HCT116 (cell line): ENCODE results near the gene GRIK2.

Experiments used
- CEBPB ChIP-seq: IDR thresholded peaks from 2 replicates; pipeline ENCODE4 v1.6.1; 2012; ENCODE audit warnings: low read depth
- ELF1 ChIP-seq: IDR thresholded peaks from 2 replicates; pipeline ENCODE4 v1.6.1; 2012; ENCODE audit warnings: low read depth, borderline replicate concordance
- EZH2phosphoT487 ChIP-seq: fragments of 200-600 bp; IDR thresholded peaks from 2 replicates; pipeline ENCODE4 v1.6.1; 2018; ENCODE audit warnings: antibody characterized with exemption, borderline replicate concordance
- JUND ChIP-seq: IDR thresholded peaks from 2 replicates; pipeline ENCODE4 v1.6.1; 2012
- POLR2A ChIP-seq: IDR thresholded peaks from 2 replicates; pipeline ENCODE4 v1.7.0; 2011; ENCODE audit warnings: borderline replicate concordance; ENCODE audit not compliant: insufficient read depth, insufficient read length; ENCODE audit errors: extremely low read depth
- POLR2AphosphoS5 ChIP-seq: IDR thresholded peaks from 2 replicates; pipeline ENCODE4 v1.6.1; 2011; ENCODE audit warnings: mild to moderate bottlenecking, low read depth, low read length, moderate library complexity
- RAD21 ChIP-seq: IDR thresholded peaks from 2 replicates; pipeline ENCODE4 v1.6.1; 2012; ENCODE audit warnings: low read depth, mild to moderate bottlenecking
- SIN3A ChIP-seq: IDR thresholded peaks from 2 replicates; pipeline ENCODE4 v1.6.1; 2012; ENCODE audit warnings: low read depth
- TCF7L2 ChIP-seq: IDR thresholded peaks from 2 replicates; pipeline ENCODE4 v1.7.0; 2011; ENCODE audit warnings: borderline replicate concordance, inconsistent platforms; ENCODE audit not compliant: insufficient read depth, insufficient read length; ENCODE audit errors: extremely low read depth
- TF ChIP-seq, protein P1 (sequence below), 3 experiments: fragments of 200-600 bp in 1 of 3; sonication (generic) in 1 of 3; IDR thresholded peaks in 2 of 3; conservative IDR thresholded peaks in 1 of 3; 2 replicates each; pipeline ENCODE4 v1.5.1; 2012 to 2017; ENCODE audit warnings: low read depth in 2 of 3, low read length in 2 of 3, antibody characterized with exemption in 1 of 3, borderline replicate concordance in 1 of 3, control low read depth in 1 of 3, mild to moderate bottlenecking in 1 of 3, mixed read lengths in 1 of 3, mixed run types in 1 of 3, moderate library complexity in 1 of 3; ENCODE audit not compliant: insufficient read depth in 1 of 3
- TF ChIP-seq, protein P2 (sequence below): IDR thresholded peaks from 2 replicates; pipeline ENCODE4 v1.6.1; 2012; ENCODE audit warnings: low read depth
- TF ChIP-seq, protein P3 (sequence below): IDR thresholded peaks from 2 replicates; pipeline ENCODE4 v1.6.1; 2011; ENCODE audit warnings: mild to moderate bottlenecking, low read length, moderate library complexity; ENCODE audit not compliant: insufficient replicate concordance; ENCODE audit errors: extremely low read depth

DNA sequence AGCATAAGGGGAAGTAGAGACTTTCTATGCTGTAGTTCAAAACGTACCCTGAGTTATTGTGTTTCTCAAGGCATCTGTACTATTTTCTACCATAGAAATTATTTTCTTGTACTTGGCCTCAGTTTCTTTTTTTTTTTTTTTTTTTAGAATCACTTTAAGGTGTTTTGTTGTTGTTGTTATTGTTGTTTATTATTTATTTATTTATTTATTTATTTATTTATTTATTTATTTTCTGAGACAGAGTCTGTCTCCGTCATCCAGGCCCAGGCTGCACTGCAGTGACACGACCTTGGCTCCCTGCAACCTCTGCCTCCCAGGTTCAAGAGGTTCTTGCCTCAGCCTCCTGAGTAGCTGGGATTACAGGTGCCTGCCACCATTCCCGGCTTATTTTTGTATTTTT lies 179.1 kb downstream of the GRIK2 start:
- no peak for TF ChIP-seq SIN3A
- TF ChIP-seq, protein P1, sequence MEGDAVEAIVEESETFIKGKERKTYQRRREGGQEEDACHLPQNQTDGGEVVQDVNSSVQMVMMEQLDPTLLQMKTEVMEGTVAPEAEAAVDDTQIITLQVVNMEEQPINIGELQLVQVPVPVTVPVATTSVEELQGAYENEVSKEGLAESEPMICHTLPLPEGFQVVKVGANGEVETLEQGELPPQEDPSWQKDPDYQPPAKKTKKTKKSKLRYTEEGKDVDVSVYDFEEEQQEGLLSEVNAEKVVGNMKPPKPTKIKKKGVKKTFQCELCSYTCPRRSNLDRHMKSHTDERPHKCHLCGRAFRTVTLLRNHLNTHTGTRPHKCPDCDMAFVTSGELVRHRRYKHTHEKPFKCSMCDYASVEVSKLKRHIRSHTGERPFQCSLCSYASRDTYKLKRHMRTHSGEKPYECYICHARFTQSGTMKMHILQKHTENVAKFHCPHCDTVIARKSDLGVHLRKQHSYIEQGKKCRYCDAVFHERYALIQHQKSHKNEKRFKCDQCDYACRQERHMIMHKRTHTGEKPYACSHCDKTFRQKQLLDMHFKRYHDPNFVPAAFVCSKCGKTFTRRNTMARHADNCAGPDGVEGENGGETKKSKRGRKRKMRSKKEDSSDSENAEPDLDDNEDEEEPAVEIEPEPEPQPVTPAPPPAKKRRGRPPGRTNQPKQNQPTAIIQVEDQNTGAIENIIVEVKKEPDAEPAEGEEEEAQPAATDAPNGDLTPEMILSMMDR (IDR thresholded peaks at IDR 0.05 in 2 of 3, conservative IDR thresholded peaks at IDR 0.05 in 1 of 3; ENCODE audit: borderline replicate concordance in 1 of 3, insufficient read depth in 1 of 3, low read depth in 2 of 3, low read length in 2 of 3): no peak
- no peak for TF ChIP-seq EZH2phosphoT487
- no peak for TF ChIP-seq POLR2AphosphoS5
- no peak for TF ChIP-seq CEBPB
- TF ChIP-seq, protein P2, sequence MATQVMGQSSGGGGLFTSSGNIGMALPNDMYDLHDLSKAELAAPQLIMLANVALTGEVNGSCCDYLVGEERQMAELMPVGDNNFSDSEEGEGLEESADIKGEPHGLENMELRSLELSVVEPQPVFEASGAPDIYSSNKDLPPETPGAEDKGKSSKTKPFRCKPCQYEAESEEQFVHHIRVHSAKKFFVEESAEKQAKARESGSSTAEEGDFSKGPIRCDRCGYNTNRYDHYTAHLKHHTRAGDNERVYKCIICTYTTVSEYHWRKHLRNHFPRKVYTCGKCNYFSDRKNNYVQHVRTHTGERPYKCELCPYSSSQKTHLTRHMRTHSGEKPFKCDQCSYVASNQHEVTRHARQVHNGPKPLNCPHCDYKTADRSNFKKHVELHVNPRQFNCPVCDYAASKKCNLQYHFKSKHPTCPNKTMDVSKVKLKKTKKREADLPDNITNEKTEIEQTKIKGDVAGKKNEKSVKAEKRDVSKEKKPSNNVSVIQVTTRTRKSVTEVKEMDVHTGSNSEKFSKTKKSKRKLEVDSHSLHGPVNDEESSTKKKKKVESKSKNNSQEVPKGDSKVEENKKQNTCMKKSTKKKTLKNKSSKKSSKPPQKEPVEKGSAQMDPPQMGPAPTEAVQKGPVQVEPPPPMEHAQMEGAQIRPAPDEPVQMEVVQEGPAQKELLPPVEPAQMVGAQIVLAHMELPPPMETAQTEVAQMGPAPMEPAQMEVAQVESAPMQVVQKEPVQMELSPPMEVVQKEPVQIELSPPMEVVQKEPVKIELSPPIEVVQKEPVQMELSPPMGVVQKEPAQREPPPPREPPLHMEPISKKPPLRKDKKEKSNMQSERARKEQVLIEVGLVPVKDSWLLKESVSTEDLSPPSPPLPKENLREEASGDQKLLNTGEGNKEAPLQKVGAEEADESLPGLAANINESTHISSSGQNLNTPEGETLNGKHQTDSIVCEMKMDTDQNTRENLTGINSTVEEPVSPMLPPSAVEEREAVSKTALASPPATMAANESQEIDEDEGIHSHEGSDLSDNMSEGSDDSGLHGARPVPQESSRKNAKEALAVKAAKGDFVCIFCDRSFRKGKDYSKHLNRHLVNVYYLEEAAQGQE: no peak
- no peak for TF ChIP-seq ELF1
- TF ChIP-seq, protein P3, sequence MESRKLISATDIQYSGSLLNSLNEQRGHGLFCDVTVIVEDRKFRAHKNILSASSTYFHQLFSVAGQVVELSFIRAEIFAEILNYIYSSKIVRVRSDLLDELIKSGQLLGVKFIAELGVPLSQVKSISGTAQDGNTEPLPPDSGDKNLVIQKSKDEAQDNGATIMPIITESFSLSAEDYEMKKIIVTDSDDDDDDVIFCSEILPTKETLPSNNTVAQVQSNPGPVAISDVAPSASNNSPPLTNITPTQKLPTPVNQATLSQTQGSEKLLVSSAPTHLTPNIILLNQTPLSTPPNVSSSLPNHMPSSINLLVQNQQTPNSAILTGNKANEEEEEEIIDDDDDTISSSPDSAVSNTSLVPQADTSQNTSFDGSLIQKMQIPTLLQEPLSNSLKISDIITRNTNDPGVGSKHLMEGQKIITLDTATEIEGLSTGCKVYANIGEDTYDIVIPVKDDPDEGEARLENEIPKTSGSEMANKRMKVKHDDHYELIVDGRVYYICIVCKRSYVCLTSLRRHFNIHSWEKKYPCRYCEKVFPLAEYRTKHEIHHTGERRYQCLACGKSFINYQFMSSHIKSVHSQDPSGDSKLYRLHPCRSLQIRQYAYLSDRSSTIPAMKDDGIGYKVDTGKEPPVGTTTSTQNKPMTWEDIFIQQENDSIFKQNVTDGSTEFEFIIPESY: no peak
- TF ChIP-seq POLR2A: no peak
- no peak for TF ChIP-seq RAD21
- TF ChIP-seq TCF7L2: no peak
- TF ChIP-seq JUND: no peak
